NCI-H187 (cell line): ENCODE results near the gene SERINC5.
"Not testable (repeated sequence)": the region's sequence is repeated elsewhere in the genome, so short reads cannot be mapped to it uniquely, and the experiment has no call there.

Experiments
- DNase-seq, 2 experiments: peaks; one replicate each; lab custom pipeline; 2025; lab: John Stamatoyannopoulos, UW

The SERINC5 gene

GRCh38 chr5:80168388-80169028 is 87.3 kb downstream of the SERINC5 start:
- DNase-seq: no peak

DNA sequence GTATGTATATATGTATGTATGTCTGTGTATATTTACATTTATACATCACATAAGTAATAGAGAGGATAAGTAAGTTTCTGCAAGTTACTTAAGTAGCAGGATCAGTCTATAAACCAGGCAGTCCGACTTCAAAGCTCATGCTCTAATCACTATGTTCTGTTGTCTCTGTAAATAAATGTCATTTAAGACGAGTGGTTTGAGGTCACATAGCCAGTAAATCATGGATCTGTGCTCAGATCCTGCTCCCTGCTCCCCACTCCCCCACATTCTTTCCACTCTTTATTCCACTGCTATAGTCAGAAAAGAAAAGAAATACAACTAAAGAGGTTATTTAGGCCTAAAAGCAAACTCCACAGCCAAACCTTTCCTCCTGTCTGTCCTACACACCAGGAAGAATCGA is 90.4 kb downstream of the SERINC5 start:
- DNase-seq: no peak

DNA sequence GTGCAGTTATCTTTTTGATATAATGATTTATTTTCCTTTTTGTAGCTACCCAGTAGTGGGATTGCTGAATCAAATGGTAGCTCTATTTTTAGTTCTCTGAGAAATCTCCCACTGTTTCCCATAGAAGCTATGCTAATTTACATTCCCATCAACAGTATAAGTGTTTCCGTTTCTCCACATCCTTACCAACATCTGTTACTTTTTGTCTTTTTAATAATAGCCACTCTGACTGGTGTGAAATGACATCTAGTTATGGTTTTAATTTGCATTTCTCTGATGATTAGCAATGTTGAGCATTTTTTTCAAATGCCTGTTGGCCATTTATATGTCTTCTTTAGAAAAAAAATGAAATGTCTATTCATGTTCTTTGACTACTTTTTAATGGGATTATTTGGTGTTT is 94.7 kb downstream of the SERINC5 start:
- no peak for DNase-seq

DNA sequence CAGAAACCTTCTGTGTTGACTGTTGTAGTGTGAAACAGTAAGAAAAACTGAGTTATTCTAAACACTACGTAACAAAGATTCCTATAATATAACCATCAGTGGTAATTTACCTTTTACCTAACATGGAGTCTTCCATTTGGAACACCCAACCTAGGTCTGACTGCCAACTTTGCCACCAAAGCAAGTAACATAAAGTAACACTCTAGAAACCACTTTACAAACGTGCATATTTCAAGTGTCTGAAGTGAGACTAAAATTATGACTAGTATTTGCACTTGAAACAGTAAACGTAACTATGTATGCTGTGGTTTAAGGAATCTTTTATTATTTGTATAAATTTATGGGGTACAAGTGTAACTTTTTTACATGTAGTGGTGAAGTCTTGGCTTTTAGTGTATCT is 95.6 kb downstream of the SERINC5 start:
- DNase-seq: no peak

- no peak for DNase-seq
These were observed 96.6 kb downstream of the SERINC5 start for GRCh38 chr5:80159133-80159815.

DNA sequence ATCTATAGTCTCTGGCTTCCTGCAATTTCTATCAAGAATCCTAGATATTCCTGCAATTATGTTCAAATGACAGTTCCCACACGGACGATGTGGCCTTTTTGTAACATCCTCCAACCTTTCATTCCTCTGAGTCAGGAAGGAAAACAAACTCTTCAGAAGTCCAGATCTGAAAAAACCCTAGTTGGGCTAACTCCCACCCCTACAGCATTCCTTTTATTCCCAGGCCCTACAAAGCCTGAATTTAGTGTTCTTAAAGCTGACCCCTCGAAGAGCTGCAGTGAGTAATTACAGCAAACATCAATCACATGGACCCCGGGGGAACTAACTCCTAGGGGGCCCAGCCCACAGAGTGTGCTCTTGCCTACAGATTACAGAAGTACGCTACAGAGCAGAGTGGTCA is 99.7 kb downstream of the SERINC5 start:
- no peak for DNase-seq

DNA sequence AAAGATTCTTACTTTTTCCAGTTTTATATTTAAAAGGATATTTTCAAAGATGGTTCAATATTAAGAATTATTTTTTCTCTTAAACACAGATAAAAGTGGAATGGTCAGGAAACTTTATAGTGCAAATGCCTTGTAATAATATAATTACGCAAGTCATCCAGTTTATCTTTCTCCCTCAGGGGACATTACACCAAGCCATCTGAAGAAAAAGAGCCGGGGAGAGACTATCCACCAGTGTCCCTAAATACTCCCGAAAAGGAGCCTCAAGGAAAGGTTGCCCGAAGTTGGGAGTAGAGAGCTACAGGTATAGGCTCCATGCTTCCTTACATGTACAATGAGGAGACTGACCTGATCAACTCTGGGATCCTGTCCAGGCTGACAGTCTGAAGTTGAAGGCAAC is 101.1 kb downstream of the SERINC5 start:
- DNase-seq: no peak

GRCh38 chr5:80154289-80154688 is 101.6 kb downstream of the SERINC5 start:
- not testable (repeated sequence) for DNase-seq

GRCh38 chr5:80153586-80154126 is 102.2 kb downstream of the SERINC5 start:
- DNase-seq: no peak

- DNase-seq: no peak
These were observed 103.1 kb downstream of the SERINC5 start for GRCh38 chr5:80152778-80153177.

GRCh38 chr5:80151890-80152289 is 104.0 kb downstream of the SERINC5 start:
- DNase-seq: no peak

GRCh38 chr5:80150731-80151130 is 105.1 kb downstream of the SERINC5 start:
- no peak for DNase-seq

DNA sequence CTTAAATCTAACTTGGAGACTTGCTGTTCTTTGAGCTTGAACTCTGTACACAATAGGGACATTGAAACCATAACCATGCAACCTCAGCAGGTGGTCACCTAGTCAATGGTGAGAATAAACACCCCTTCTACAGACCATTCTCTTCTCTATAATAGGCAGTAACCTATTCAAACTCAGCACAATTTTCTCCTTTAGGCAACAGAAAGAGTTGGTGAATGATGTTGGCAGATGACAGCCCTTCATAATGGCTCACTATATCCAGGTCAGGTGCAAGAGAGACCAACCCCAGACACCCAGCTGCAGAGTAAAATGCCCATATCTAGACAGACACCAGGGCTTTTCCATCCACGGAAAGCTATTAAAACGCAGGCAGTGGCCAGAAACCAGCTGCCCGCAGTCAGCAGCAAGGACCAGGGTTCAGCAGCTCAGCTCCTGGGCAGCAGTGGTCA is 106.7 kb downstream of the SERINC5 start:
- no peak for DNase-seq

DNA sequence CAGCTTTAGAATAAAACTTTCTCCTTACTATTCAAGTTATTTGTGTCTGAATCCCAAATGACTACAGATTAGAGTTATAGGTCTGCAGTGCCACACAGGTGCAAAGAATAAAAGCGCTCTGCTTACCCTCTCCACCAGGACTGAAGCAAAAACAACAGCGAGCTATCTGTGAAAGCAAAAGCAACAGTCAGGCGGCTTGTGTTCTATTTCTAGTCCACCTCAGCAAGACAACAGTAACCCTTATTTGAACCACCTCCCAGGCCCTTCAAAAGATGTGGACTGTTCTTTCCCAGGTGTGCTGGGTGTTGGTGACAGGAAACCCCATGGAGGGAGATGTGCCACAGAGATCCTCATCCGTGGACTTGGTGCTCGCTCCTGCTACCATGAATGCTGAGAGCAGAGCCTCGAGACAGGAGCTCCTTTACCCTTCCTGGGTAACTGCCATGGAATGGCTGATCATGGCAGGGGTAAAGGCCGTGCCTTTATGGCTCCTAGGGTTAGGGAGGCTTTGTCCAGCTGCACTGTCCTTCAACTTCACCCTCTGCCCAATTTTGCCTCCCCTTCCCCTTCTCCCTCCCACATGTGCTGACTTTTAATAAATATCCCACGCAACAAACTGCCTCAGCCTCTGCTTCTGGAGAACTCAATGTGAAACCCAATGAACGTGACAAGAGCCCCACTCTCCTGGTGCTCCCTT is 108.6 kb downstream of the SERINC5 start:
- DNase-seq: no peak

DNA sequence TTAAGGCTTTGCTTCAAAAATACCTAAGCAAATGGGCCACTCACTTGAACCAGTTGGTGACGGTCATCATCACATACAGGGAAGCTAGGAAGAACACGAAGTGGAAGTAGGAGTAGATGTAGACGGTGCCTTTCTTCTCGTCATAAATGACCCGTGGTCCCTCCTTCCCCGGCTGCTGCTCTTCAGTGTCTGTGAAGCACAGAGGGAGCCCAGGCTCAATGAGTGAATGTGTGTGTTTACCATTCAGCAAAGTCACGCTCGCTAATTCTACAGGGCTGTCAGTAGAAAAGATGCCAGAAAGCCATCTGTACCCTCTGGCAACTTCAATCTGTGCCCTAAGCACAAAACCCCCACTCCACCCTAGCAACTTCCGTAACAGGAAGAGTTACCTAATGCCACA is 109.8 kb downstream of the SERINC5 start:
- no peak for DNase-seq

- no peak for DNase-seq
These were observed 112.4 kb downstream of the SERINC5 start for GRCh38 chr5:80143491-80143890.

GRCh38 chr5:80142996-80143395 is 112.9 kb downstream of the SERINC5 start:
- DNase-seq: no peak

- no peak for DNase-seq
These were observed 114.2 kb downstream of the SERINC5 start for GRCh38 chr5:80141681-80142080.

GRCh38 chr5:80141147-80141671 is 114.6 kb downstream of the SERINC5 start:
- no peak for DNase-seq

GRCh38 chr5:80140496-80140895 is 115.4 kb downstream of the SERINC5 start:
- no peak for DNase-seq

GRCh38 chr5:80139466-80139972 is 116.3 kb downstream of the SERINC5 start:
- no peak for DNase-seq

- no peak for DNase-seq
These were observed 117.4 kb downstream of the SERINC5 start for GRCh38 chr5:80138486-80138885.
